WTC11 (cell line): ENCODE results near the gene ARV1.

Source experiments
- ATF3 ChIP-seq: sonication (generic); formaldehyde crosslinking; conservative IDR thresholded peaks from 2 replicates; pipeline ENCODE4 v1.8.1; 2022; ENCODE audit warnings: mild to moderate bottlenecking, missing genetic modification reagents
- CTCF ChIP-seq: fragments of 200-600 bp; IDR thresholded peaks from 2 replicates; pipeline ENCODE4 v1.8.0; 2022; ENCODE audit warnings: antibody characterized with exemption
- TEAD1 ChIP-seq: sonication (generic); formaldehyde crosslinking; IDR thresholded peaks from 2 replicates; pipeline ENCODE4 v1.8.0; 2022; ENCODE audit warnings: mild to moderate bottlenecking, missing genetic modification reagents
- ZBTB21 ChIP-seq: sonication (generic); formaldehyde crosslinking; IDR thresholded peaks from 2 replicates; pipeline ENCODE4 v1.8.1; 2023; ENCODE audit warnings: mild to moderate bottlenecking, missing genetic modification reagents, borderline replicate concordance
- ZNF512 ChIP-seq: sonication (generic); formaldehyde crosslinking; IDR thresholded peaks from 2 replicates; pipeline ENCODE4 v1.8.1; 2022; ENCODE audit warnings: missing genetic modification reagents, borderline replicate concordance

DNA sequence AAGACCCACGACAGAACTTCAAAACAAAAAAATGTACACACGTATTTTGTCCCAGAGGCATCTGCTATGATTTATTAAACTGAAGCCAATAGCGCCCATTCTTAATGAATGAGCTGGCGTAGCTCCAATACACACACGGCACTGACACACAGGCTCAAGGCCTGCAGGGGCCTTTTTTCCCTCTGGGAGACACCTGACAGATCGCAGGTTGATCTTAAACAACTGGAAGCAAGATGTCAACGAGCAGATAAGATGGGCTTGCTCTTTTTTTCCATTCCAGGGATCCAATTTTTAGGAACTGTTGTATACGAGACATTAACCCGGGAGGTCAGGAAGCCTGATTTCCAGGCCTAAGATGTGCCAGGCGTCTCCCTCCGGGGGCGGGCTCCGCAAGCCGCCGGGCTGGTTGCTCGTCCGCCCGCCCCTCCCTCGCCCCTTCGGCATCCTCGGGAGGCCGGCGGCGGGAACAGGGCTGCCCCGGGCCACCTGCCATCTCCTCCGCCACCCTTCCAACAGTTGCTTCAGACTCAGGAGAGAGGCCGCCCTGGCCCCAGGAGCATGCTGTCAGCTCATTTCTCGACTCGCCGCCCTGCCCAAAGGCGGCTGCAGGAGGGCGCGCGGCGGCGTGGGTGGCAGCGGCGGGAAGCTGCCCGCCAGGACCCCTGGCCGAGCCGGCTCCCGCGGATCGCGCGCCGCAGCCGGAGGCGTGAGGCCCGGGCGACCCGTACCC lies 968 bp upstream of the ARV1 start:
- TF ChIP-seq CTCF (no peak), ATF3 (CRISPR knock-in tag) (no peak), ZNF512 (CRISPR knock-in tag) (no peak), TEAD1 (no peak), ZBTB21 (CRISPR knock-in tag) (no peak)
